Measurements from ENCODE around the gene BCL7C.

The BCL7C gene

GRCh38 chr16:30841332-30841731 is 52.5 kb downstream of the BCL7C start:
- no peak overlapping the region for H3K4me3 ChIP-seq (ENCODE audit: low read depth, low read length)
- no peak for TF ChIP-seq CTCF (IDR thresholded peaks at IDR 0.05; ENCODE audit: borderline replicate concordance, insufficient read depth, low read depth, low read length)

GRCh38 chr16:30840611-30841010 is 53.3 kb downstream of the BCL7C start:
- TF ChIP-seq CTCF (IDR thresholded peaks at IDR 0.05; ENCODE audit: borderline replicate concordance, insufficient read depth, low read depth, low read length): no peak
- no peak overlapping the region for H3K4me3 ChIP-seq (ENCODE audit: low read depth, low read length)

GRCh38 chr16:30839523-30840227 is 54.2 kb downstream of the BCL7C start:
- no peak overlapping the region for H3K4me3 ChIP-seq (ENCODE audit: low read depth, low read length)
- TF ChIP-seq CTCF (IDR thresholded peaks at IDR 0.05; ENCODE audit: borderline replicate concordance, insufficient read depth, low read depth, low read length): no peak

GRCh38 chr16:30838876-30839471 is 54.9 kb downstream of the BCL7C start:
- H3K4me3 ChIP-seq (ENCODE audit: low read depth, low read length): no peak overlapping the region
- no peak for TF ChIP-seq CTCF (IDR thresholded peaks at IDR 0.05; ENCODE audit: borderline replicate concordance, insufficient read depth, low read depth, low read length)

- TF ChIP-seq CTCF (IDR thresholded peaks at IDR 0.05; ENCODE audit: borderline replicate concordance, insufficient read depth, low read depth, low read length): no peak
- no peak overlapping the region for H3K4me3 ChIP-seq (ENCODE audit: low read depth, low read length)
Observed at GRCh38 chr16:30837904-30838303, 56.0 kb downstream of the BCL7C start.
